GM18520 (cell line): ENCODE measurements around the gene ISL2.

Experiments
- ATAC-seq: cut with Tn5 transposase; IDR thresholded peaks from one replicate; pipeline ENCODE4 v1.9.1; 2021; ENCODE audit not compliant: unreplicated experiment

Gene ISL2

GRCh38 chr15:76368122-76368621 lies 31.6 kb downstream of the ISL2 start:
- no peak for ATAC-seq

GRCh38 chr15:76376029-76376428 lies 39.5 kb downstream of the ISL2 start:
- no peak for ATAC-seq

- ATAC-seq: no peak
These were observed 40.2 kb downstream of the ISL2 start for GRCh38 chr15:76376816-76377215.

GRCh38 chr15:76377217-76377616 lies 40.6 kb downstream of the ISL2 start:
- ATAC-seq: no peak

GRCh38 chr15:76377751-76378150 lies 41.2 kb downstream of the ISL2 start:
- no peak for ATAC-seq

GRCh38 chr15:76378691-76379090 lies 42.1 kb downstream of the ISL2 start:
- no peak for ATAC-seq

GRCh38 chr15:76380249-76380648 lies 43.7 kb downstream of the ISL2 start:
- no peak for ATAC-seq

- no peak for ATAC-seq
These were observed 44.8 kb downstream of the ISL2 start for GRCh38 chr15:76381366-76381765.

- no peak for ATAC-seq
These were observed 46.6 kb downstream of the ISL2 start for GRCh38 chr15:76382987-76383728.

GRCh38 chr15:76384409-76384808 lies 47.8 kb downstream of the ISL2 start:
- ATAC-seq: no peak

- ATAC-seq: no peak
These were observed 49.6 kb downstream of the ISL2 start for GRCh38 chr15:76386178-76386577.

GRCh38 chr15:76386926-76387325 lies 50.4 kb downstream of the ISL2 start:
- ATAC-seq: no peak

GRCh38 chr15:76390571-76390970 lies 54.0 kb downstream of the ISL2 start:
- no peak for ATAC-seq

- no peak for ATAC-seq
These were observed 54.7 kb downstream of the ISL2 start for GRCh38 chr15:76391309-76391708.

GRCh38 chr15:76391847-76392246 lies 55.3 kb downstream of the ISL2 start:
- ATAC-seq: no peak
